ENCODE measurements around the gene NOC4L. TPM values are rescaled to one million over a fixed set of nuclear protein-coding genes. Genes with fewer than 3 reads are reported as not detected.

Gene NOC4L
- total and polyA plus RNA-seq, 2 donors (not counting 3 experiments of a cell fraction or from before 2014, with no cell fraction given) = 19.4 to 29.4 TPM

DNA sequence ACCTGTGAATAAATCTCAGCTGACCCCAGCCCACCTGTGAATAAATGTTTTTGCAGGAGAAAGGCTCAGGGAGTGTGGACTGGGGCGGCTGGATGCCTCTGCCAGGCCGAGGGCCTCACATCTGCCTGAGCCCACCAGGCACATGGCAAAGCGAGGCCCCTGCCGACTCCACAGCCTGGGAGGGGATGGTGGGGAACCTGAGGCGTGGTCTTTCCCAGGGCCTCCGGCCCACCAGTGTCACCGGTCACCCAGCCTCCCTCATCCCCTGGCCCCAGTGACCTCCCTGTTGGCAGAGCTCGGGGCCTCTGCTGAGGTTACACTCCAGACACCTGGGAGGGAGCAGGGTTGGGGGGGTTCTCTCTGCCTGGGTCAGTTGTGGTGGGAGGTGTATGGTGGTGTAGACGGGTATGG lies 8.2 kb downstream of the NOC4L start:
- intact Hi-C loops (cut with micrococcal nuclease) = no loop called here

More for the DNA sequence above, 8.2 kb downstream of the NOC4L start:
- Histone ChIP-seq H3K4me1 (ENCODE audit: control insufficient read depth, extremely low read depth, insufficient read depth, low read length) (no peaks in the 10 kb centered on the region), H3K9me1 (replicated peaks; ENCODE audit: control insufficient read depth, extremely low read depth, insufficient read depth, low read length) (no peaks in the 10 kb centered on the region), H3K36me3 (ENCODE audit: control insufficient read depth in 2 of 2, extremely low read depth in 1 of 2, insufficient read depth in 2 of 2, low read length in 2 of 2) (peaks cover 0 to 6% of the 10 kb centered on the region in 2 experiments), H4K20me1 (replicated peaks; ENCODE audit: control insufficient read depth, extremely low read depth, insufficient read depth, low read length) (no peaks in the 10 kb centered on the region), H2AFZ (ENCODE audit: low read depth, low read length) (no peak overlapping the region), H3K27me3 (ENCODE audit: control insufficient read depth in 2 of 2, insufficient read depth in 2 of 2, low read length in 2 of 2) (no peaks in the 10 kb centered on the region), H3K9ac (replicated peaks; ENCODE audit: extremely low read depth, insufficient read depth, low read length) (no peak overlapping the region), H3K9me3 (replicated peaks; ENCODE audit: control insufficient read depth, insufficient read depth, low read length) (no peaks in the 10 kb centered on the region), H3K4me3 (replicated peaks in 1 of 3; ENCODE audit: insufficient read depth in 1 of 3, low read depth in 1 of 3, low read length in 3 of 3) (no peak overlapping the region), H3K27ac (ENCODE audit: insufficient read depth, low read depth, low read length) (no peak overlapping the region), H3K79me2 (ENCODE audit: control insufficient read depth, insufficient read depth, low read length) (no peaks in the 10 kb centered on the region), H3K4me2 (ENCODE audit: insufficient read depth, low read length) (no peak overlapping the region)
- BruUV-seq (replicated peaks) = no TSS peak
- no peak for FAIRE-seq
- no peak for DNase-seq (ENCODE audit: low read depth, low spot score)
- TF ChIP-seq MYC (IDR thresholded peaks at IDR 0.05; ENCODE audit: low read depth, low read length) = no peak
- no peak for TF ChIP-seq GATA2 (IDR thresholded peaks at IDR 0.05; ENCODE audit: insufficient read depth, insufficient read length, low read depth, low read length)
- TF ChIP-seq, protein P1, sequence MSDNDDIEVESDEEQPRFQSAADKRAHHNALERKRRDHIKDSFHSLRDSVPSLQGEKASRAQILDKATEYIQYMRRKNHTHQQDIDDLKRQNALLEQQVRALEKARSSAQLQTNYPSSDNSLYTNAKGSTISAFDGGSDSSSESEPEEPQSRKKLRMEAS (IDR thresholded peaks at IDR 0.05; ENCODE audit: insufficient read depth, insufficient read length) = no peak
- no peak for TF ChIP-seq JUN (IDR thresholded peaks at IDR 0.05; ENCODE audit: borderline replicate concordance, insufficient read depth, insufficient read length, low read depth)
- TF ChIP-seq POLR2AphosphoS5 (IDR thresholded peaks at IDR 0.05; ENCODE audit: insufficient read depth, low read depth, low read length) = no peak
- TF ChIP-seq POLR2A (IDR thresholded peaks at IDR 0.05; ENCODE audit: low read depth, low read length) = no peak
- TF ChIP-seq, protein P2, sequence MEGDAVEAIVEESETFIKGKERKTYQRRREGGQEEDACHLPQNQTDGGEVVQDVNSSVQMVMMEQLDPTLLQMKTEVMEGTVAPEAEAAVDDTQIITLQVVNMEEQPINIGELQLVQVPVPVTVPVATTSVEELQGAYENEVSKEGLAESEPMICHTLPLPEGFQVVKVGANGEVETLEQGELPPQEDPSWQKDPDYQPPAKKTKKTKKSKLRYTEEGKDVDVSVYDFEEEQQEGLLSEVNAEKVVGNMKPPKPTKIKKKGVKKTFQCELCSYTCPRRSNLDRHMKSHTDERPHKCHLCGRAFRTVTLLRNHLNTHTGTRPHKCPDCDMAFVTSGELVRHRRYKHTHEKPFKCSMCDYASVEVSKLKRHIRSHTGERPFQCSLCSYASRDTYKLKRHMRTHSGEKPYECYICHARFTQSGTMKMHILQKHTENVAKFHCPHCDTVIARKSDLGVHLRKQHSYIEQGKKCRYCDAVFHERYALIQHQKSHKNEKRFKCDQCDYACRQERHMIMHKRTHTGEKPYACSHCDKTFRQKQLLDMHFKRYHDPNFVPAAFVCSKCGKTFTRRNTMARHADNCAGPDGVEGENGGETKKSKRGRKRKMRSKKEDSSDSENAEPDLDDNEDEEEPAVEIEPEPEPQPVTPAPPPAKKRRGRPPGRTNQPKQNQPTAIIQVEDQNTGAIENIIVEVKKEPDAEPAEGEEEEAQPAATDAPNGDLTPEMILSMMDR (IDR thresholded peaks at IDR 0.05; ENCODE audit: extremely low read depth in 1 of 2, insufficient read depth in 1 of 2, low read depth in 1 of 2, low read length in 2 of 2) = no peak
- TF ChIP-seq FOS (IDR thresholded peaks at IDR 0.05; ENCODE audit: borderline replicate concordance, insufficient read depth, low read length) = no peak
- no peak for TF ChIP-seq EZH2 (IDR thresholded peaks at IDR 0.05; ENCODE audit: borderline replicate concordance, low read depth, low read length, severe bottlenecking)
- POLR2A ChIA-PET = no interaction called here
- CTCF ChIA-PET = interaction anchor here (1.8 kb wide), 1 partner anchor 262 kb away, joined by 119 read pairs; no protein-coding TSS in a partner anchor
- dilution Hi-C loops (cut with MboI; ENCODE audit: extremely low pct_ligation_motif_present, low sequenced_read_pairs) = no loop called here
